GM19452 (cell line): ENCODE data around the gene FLRT3.

Experiments
- ATAC-seq: cut with Tn5 transposase; IDR thresholded peaks from one replicate; pipeline ENCODE4 v1.9.1; 2021; ENCODE audit not compliant: unreplicated experiment

The FLRT3 gene

DNA sequence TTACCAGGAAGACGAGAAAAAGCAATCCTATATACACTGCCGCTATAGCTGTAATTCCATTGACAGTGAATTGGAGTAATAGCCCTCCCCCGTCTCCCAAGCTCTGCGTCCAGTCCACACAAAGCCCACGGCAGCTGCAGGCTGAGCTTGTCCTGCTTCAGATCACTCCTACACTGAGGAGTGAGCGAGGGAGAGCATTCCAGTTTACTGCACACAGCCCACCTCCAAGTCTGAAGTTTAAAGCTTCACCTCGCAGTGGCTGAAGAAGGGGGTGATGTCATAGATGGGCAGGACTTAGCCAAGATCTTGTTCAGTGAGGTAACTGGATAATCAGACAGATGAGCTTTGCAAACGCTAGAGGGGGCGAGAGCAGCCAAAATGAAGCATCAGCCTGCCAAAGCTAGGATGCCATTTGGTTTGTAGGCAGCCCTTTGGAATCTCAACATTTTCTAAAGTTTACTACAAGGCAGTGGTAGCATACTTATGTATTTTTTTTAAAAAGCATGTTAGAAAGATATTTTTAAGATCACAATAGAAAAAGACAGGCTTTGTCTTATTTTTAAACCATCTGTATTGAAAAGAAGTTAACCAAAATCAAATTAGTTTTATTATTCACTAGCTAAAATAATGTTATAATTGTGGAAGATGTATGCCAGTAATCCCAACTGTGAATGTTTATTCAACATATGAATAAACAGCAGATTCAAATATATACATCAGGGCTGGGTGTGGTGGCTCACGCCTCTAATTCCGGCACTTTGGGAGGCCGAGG, at the start of gene FLRT3:
Gene FLRT3 (minus strand): TSS at position 213 of the 772 bp plus-strand sequence. CDS start 10,106 bp downstream, outside the sequence.
- peak; percentile 88 for ATAC-seq

DNA sequence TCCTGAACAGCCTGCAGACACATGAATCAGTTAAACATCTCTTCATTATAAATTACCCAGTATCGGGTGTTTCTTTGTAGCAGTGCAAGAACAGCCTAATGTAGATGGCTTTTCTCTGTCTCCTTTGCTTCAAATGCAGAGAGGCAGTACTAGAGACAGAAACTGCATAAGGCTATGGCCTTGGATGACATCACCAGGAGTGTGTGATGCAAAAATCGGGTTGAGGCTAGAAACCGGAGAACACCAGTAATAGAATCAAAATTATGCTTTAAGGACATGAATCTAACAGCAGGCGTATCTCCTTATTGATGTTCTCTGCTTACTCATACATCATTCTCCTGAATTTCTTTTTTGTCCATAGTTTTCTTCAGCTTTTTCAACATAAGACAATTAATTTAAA, 49.3 kb upstream of the FLRT3 start:
- ATAC-seq = no peak

DNA sequence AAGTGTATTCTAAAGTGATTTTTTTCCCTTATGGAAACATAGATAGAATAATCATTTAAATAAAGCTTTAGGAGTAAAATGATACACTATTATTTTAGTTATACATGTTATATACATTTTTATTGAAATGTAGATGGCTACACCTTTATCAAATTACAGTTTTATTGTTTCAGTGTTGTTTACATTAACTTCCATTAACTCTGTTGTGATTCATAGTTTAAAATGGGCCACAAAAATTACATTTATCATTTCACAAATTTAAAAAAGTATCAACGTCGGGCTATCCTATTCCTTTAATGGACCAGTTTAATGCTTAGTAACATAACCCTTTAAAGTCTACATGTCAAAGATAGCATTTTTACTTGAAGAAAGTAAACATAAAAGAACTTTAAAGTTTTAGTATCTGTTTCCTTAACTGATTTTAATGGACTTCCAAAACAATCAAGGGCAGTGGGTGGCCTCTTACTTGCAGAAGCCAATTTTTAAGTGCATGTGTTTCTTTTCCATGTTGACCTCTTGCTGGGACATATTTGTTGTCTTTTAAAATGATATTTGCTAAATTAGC, 47.8 kb upstream of the FLRT3 start:
- ATAC-seq = no peak

DNA sequence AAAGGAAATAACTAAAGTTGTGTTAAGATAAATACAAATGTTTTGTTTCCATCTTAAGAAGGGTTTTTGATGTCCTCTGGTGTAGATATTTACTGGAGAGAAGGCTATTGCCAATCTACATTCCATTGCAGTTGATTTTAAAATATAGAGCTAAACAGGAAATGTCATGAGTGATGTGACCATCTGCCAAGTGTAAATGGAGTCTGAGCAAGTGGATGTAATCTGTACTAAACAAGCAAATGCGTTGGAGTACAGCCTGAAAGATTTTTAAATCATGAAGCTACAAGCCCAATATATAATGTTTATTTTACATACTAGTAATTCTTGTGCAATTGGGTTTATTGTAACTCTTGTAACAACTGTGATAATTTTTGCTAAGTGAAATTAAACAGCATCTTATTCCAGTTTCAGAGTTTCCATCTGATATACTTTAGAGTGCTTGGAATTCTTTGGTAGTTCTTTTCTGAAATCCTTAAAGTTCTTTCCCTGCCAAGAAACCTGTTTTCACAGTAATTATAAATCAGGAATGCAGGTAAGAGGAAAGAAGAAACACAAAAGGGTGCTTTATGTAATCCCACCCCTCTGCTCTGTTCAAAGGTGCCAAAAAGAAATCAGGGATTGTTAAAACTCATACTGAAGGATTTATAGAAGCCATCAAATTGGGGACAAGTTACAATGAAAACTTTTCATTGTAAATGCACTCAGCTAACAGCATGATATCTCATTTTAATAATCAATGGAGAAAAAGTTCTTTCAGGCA, 47.2 kb upstream of the FLRT3 start:
- ATAC-seq = no peak

DNA sequence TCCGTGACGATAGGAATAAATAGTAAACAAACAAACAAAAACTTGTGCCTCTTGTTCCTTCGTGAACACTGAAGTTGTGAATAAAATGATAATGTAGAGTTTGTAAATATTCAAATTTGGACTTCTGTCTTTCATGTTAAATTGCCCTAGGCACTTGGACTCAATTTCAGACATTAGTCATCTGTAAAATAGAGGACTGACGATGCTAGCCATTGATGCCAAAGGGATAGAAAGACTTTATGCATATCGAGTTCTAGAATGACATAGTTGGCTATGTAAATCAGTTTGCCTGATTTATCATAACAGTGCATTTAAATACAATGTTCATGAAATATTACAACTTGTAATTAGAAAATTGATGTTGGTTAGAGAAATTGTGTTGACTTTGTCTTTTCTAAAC, 45.9 kb upstream of the FLRT3 start:
- no peak for ATAC-seq

DNA sequence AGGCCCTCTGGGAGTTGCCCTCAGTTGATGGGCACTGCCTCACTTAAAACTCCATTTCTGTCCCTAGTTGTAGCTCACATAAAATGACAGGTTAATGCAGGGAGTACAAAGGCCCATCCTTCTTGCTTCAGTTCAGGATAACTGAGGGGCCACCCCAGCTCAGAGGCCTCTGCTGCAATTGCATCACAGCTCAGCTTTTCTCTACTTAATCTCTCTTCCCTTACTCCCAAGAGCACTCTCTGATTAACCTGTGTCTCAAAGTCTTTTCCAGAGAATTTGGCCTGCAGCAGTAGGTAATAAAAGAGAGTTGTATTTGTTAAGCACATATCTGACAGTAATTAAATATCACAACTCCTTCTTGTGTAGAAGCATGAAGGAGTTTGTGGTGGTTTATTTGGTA, 40.9 kb upstream of the FLRT3 start:
- ATAC-seq = no peak

DNA sequence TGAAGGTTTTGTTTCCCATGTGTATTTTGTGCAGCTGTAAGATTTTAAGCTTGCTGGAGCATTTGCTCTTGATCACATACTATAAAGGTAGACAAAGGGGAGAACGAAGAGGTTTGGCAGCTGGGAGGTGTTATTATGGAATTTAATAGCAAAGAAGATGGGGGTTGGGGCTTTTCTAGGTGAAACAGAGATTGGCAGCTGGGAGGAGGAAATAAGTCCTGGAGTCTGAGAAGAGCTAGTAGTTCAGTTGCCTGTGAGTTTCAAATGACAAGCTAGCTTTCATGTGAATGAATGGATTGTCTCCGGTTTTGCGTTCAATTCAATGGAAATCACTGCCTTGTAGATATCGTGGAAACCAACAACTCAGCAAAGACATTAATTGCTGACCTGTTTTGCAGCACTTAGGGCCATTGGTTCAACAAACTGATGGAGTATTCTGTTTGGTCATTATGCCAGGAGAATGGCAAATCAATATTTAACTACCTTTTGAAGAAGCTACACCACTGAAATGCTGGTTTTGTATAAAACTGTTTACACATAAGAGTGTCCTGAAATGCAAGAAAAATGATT, 38.1 kb upstream of the FLRT3 start:
- no peak for ATAC-seq

DNA sequence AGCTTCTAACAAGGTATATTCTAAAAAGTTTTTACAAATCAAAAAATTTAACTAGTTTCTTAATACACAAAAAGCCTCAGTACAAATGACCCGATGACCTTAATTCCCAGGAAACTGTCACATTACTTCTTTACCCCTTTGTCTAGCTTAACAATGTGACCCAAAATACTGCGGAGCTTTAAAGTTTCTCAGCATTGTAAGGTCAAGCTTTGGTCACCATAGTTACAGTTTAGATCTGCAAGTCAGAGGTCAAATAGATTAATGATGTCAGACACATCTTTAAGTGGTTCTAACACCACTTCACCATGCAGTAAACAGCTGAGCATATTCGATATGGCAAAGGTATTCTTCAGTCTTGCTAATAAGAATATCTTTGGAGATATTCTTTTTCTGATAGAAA, 36.8 kb upstream of the FLRT3 start:
- no peak for ATAC-seq

DNA sequence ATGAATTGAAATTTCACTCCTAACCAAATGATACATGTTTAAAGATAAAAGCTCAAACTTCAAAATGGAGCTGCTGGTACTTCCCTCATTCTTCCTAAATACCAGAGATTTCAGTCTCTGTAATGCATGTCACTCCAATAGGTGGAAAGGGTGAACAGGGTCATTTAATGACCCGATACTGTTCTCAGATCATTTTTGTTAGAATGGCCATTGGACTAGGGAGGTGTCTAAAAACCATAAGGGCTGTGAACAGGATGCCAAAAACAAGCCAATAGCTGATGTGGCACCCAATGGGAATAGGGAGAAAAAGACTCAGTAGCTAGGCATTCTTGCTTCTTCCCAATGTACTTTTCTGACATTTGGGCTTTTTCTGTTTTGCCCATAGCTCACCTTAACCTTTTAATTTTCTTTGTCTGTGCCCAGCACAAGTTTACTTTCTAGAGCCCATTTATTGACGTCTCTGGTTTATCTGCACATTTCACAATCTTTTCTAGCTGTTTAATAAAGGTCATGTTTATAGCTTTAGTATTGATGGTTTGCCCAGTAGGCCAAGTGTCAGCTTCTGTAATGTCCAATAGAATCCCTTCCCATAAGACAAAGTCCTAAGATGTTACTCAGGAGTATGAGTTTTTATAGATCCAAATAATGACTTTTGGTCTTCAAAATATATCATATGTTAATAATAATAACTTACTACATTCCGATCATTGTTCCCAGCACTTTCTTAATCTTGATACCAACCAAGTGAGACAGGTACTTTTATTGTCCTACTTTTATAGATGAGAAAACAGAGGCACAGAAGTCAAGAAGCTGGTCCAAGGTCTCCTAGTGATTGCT, 24.3 kb upstream of the FLRT3 start:
- ATAC-seq = no peak

DNA sequence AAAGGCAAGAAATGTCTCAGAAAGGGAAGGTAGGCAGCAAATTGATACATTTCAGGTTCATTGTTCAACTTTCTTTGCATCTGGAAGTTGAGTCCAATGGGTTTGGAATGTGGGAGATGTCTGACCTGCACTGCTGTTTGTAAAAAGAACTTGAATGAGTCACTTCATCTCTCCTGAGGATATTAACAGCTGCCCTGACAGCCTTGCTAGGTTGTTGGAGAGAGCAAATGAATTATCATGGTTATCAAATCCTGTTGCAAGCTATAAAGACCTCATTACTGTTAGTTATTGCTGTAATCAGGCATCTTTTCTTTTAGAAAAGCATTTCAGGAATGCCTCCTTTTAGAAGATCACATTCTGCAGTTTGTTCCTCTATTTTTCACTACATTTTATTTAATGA, 23.0 kb upstream of the FLRT3 start:
- ATAC-seq = no peak

DNA sequence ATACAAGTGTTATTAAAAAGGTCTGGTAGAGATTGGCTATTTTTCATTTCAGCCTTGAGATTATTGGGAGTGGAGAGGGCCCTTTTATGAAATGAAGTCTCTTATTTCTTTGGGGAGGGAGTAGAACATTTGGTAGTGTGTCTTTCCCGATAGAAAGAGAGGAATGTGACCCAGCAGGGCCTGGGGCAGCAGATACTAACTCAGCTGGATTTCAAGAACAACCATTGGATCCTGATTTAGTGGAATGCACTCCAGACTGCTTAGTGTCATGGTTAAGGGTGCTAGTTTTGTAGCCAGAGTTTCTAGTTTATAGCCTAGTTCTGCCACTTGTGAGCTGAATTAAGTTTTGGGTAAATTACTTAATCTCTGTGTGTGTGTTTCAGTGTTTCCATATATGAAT, 18.4 kb upstream of the FLRT3 start:
- no peak for ATAC-seq

DNA sequence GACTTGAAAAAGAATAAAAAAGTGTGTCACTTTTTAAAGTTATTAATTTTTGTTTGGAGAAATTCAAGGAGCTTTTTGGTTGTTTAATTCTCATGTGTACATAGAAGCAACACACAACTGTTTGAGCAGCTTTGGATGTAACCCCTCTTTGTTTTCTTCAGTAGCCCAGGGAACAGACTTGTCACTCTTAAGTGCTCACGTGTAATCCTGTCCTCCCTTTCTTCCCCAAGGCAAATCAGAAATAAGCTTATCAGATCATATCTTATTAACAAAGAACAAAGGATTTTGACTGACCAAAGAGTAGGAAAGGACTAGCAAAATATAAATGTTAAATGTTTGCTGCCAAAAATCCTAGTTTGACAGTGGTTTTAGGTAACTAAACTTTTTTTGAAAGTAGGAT, 7.3 kb upstream of the FLRT3 start:
- no peak for ATAC-seq

DNA sequence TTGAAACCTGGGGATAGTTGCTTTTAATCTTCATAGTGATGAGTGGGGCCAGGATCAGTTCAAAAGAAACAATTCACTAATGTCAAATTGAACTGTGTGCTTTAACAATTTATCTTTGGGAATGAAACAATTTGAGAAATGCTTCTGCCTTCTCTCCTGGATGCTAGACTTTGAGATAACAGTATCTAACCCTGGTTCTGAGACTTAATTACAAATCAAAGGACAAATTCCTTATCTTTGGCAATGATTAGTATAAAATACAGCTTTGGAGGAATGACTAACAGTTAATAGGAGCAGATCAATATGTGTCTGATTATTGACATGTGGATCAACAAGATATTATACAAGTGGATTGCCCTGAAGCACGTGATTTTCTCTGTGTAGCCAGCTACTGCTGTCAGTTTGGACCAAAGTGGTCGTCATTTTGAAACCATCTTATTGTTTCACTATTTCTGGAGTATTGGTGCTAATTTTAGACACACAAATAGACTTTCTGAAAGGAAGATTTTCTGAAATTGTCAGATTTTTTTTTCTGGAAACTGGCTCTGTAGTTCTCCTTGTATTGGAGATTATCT, 6.2 kb upstream of the FLRT3 start:
- ATAC-seq = no peak

DNA sequence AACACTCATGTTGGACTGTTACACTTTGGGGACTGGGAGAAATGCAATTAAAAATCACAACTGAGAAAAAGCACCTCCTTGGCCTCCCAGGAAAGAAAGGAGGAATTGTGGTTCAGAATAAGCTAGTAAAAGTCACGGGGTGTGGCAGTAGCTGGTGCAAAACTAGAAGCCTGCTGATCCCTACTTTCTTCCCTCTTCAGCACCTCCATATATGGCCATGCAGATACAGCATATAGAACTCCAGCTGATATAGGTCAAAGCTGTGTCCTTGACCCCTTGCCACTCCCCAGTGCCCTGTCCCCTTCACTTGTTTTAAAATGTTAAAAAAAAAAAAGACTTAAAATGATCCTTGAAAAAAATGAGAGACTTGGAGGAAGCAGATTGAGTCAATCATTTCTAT, 5.5 kb upstream of the FLRT3 start:
- ATAC-seq = no peak

DNA sequence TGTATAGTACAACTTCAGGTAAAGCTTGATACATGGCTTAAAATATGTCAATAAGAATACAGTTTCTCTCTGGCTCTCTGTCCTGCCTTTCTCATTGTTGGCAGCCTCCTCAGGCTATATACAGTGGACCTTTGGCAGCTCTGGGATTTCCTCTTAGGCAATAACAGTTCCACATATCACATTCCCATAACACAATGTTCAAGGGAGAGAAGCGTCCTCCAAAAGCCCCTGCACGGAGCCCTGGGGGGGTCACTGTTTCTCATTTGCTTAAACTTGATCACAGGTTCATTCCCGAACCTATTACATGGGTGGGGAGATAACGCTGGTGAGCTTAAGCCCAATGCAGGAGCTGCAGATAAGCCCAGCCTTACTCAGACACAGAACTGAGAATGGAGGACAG, 4.4 kb upstream of the FLRT3 start:
- ATAC-seq = no peak

DNA sequence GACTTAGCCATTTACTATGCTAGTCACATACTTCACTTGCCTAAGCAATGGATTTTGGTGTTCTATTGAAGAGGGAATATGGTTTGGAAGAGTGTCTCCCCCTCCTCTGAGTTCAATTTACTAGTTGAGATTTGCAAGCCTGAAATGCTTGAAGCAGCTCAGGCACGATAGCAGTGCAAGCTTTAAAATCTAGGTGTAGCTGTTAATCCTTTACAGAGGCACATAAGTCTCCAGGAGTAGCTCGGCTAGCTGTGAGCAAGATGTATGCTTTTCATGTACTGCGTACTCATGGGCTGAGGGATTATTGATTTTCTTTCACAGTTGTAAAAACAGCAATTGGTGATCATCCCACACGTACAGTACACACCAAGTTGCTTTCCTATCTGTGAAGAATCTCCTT, 726 bp downstream of the FLRT3 start:
- ATAC-seq = no peak

DNA sequence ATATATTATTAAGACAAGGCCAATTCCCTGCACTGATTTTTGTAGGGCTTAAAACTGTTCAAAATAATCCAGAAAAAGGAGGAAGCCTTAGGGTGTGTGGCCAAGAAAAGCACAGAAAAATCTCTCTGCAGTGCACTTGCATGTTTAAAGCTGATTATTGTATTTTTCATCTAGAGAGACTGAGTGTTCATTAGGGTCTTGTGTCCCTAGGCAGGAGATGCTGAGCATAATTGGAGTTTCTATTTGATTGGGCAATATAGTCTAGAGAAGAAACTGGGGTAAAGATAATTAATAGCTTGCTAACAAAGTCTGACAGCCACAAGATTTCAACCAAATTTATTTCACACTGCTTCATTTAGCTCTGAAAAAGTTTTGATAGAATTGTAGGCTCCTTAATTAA, 2.4 kb downstream of the FLRT3 start:
- no peak for ATAC-seq

DNA sequence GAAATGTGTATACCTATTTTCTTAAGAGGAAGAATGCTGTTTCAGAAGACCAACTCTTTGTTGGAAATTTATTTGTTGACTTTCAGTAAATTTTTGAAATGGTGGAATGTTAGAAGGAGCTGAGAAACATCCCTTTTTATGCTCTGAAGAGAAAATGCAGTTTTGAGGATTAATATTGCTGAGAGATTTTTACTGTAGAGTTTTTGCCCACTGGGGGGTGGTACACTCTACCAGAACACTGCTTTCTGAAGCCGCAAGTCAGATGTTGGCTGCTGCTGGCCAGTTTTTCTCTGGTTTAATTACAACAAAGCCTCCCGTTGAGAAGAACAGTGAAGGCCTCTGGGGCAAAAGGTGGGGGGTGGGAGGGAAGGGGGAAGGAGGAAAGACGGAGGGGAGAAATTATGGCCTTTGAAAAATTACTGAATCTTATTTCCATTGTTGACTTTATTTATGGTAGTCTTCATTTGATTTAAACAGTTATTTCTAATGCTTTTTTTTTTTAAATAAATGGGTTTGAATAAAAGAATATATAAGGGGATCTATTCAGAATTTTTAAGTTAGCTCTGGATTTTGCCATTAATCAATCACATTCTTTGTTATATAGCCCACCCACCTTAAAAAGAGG, 3.0 kb downstream of the FLRT3 start:
- ATAC-seq = no peak

DNA sequence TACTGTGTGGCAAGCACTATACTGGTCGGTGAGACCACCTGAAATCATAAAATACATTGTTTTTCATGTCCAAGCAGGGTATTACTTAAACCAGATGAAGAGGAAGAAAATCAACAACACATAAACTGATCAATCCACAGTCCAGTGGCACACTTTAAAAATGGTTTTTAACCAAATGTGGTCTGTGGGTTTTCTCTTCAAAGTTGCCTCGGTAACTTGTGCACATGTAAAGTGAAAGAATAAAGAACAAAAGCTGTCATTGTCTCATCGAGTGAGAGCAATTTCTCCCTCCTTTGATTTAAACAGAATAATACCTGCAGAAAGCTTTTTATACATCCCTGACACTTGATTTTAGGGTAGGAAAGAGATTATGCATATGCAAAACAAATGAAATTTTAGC, 3.7 kb downstream of the FLRT3 start:
- ATAC-seq = no peak

DNA sequence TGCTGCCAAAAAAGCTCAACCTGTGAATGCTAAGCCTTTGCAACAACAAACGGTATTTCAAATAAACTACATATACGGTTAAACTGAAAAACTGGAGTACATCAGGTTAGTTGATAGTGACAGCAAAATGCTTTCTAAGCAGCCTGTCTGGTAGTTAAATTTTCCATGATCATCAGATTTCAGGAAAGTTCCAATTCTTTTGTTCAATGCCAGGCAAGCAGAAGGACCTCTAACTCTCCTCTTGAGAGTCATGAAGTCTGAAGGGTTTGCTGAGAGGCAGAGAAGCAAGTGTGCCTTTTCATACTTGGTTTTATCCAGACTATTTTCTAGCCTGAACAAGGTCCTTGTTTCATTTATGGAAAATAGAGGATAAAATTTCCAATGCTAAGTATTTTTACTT, 4.5 kb downstream of the FLRT3 start:
- no peak for ATAC-seq
